Chondrocyte (in vitro differentiated cells): ENCODE measurements around the gene CMSS1. TPM values are rescaled to one million over a fixed set of nuclear protein-coding genes. Genes with fewer than 3 reads are reported as not detected.
A peak's percentile ranks its signal among the peaks of the same experiment; 100 is the strongest.

ENCODE experiments used
- DNase-seq: peaks from one replicate; pipeline ENCODE4 v3.0.0; 2021; ENCODE audit warnings: mixed read lengths, low spot score
- H3K27ac Mint-ChIP-seq: one replicate; pipeline ENCODE4 v1.8.0; 2021; ENCODE audit warnings: mild to moderate bottlenecking, moderate library complexity, mixed read lengths; ENCODE audit not compliant: unreplicated experiment
- H3K27me3 Mint-ChIP-seq: 2 replicates; pipeline ENCODE4 v1.8.0; 2021; ENCODE audit warnings: low read depth, mixed read lengths
- H3K36me3 Mint-ChIP-seq: 2 replicates; pipeline ENCODE4 v1.8.0; 2021; ENCODE audit warnings: low read depth, mixed read lengths
- H3K4me1 Mint-ChIP-seq: 2 replicates; pipeline ENCODE4 v1.8.0; 2021; ENCODE audit warnings: low read depth, mild to moderate bottlenecking, mixed read lengths
- H3K4me3 Mint-ChIP-seq: one replicate; pipeline ENCODE4 v1.8.0; 2021; ENCODE audit warnings: mild to moderate bottlenecking, moderate library complexity, mixed read lengths; ENCODE audit not compliant: unreplicated experiment
- H3K9me3 Mint-ChIP-seq: 2 replicates; pipeline ENCODE4 v1.8.0; 2021; ENCODE audit warnings: low read depth, mixed read lengths
- total RNA-seq: library from RNA; stranded (reverse); gene quantifications from 3 replicates; pipeline ENCODE4 v1.2.1, GENCODE V29; 2021
- TF ChIP-seq, protein P1 (sequence below): fragments of 200-600 bp; sonication (generic); IDR thresholded peaks from 2 replicates; pipeline ENCODE4 v1.5.0; 2021; ENCODE audit warnings: antibody characterized with exemption, mild to moderate bottlenecking, moderate library complexity

Gene CMSS1
- total RNA-seq, 1 donor from 2014 or later = 19.5 TPM

- Mint-ChIP-seq H3K9me3 (peaks cover 3% of the 10 kb centered on the region), H3K4me1 (peaks cover 73% of the 10 kb centered on the region), H3K27me3 (no peaks in the 10 kb centered on the region), H3K27ac (no peak overlapping the region), H3K4me3 (no peak overlapping the region), H3K36me3 (peaks cover 4% of the 10 kb centered on the region)
- DNase-seq = no peak
- TF ChIP-seq, protein P1, sequence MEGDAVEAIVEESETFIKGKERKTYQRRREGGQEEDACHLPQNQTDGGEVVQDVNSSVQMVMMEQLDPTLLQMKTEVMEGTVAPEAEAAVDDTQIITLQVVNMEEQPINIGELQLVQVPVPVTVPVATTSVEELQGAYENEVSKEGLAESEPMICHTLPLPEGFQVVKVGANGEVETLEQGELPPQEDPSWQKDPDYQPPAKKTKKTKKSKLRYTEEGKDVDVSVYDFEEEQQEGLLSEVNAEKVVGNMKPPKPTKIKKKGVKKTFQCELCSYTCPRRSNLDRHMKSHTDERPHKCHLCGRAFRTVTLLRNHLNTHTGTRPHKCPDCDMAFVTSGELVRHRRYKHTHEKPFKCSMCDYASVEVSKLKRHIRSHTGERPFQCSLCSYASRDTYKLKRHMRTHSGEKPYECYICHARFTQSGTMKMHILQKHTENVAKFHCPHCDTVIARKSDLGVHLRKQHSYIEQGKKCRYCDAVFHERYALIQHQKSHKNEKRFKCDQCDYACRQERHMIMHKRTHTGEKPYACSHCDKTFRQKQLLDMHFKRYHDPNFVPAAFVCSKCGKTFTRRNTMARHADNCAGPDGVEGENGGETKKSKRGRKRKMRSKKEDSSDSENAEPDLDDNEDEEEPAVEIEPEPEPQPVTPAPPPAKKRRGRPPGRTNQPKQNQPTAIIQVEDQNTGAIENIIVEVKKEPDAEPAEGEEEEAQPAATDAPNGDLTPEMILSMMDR = no peak
These were observed 279.2 kb downstream of the CMSS1 start for GRCh38 chr3:100096866-100097265.

DNA sequence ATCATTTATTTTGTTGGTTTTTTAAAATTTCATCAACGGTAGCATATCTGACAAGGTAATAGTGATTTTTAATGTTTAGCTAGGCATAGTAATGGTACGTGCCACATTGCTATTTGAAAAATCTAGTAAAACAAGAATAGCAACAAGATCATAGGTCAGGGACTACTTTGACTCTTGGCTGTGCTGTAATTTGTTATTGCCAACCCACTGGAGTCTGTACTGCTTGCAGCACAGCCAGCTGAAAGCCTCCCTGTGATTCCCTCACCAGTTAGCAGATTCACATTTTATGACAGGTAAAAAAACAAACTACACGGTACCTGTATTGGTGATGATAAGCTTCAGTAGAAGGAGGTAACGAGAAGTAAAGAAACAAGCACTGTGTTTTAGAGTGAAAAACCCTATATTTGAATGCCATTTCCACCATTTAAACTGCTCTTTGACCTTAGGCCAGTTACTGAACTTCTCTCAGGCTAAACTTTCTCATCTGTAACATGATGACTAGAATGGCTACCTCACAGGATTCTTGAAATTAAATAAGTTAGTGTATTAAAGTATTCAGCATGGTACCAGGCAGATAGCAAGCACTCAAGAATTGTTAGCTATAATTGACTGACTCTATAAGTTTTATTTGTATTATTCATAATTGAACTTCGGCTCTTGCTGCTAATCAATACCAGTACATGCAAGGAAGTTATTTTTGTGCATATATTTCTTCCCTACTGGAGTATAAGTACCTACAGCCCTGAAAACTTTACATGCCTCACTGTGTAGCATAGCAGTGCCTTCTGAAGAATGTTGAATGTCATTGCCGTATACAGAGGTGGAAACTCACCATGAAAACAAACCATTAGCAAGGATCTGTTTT is 280.5 kb downstream of the CMSS1 start:
- H3K4me3 Mint-ChIP-seq = no peak overlapping the region
- H3K9me3 Mint-ChIP-seq = peaks cover 3% of the 10 kb centered on the region
- no peak for DNase-seq
- peaks cover 66% of the 10 kb centered on the region for H3K4me1 Mint-ChIP-seq
- TF ChIP-seq, protein P1 = no peak
- H3K27me3 Mint-ChIP-seq = no peaks in the 10 kb centered on the region
- H3K27ac Mint-ChIP-seq = peak overlapping the region; percentile 68
- peaks cover 4% of the 10 kb centered on the region for H3K36me3 Mint-ChIP-seq

DNA sequence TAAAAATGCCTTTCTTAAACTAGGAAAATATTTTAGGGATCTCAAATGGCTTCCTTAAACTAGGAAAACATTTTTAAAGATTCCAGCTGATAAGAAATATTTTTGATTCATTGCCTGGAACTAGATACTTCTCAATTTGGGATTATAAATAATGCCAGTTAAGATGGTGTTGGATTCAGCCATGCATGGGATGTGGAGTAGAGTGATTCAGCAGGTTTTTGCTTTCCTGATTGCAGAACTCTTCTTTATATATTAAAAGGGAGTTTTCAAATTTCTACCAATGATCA is 281.1 kb downstream of the CMSS1 start:
- no peak overlapping the region for H3K4me3 Mint-ChIP-seq
- H3K9me3 Mint-ChIP-seq = peaks cover 3% of the 10 kb centered on the region
- TF ChIP-seq, protein P1 = no peak
- DNase-seq = no peak
- H3K4me1 Mint-ChIP-seq = peaks cover 67% of the 10 kb centered on the region
- no peaks in the 10 kb centered on the region for H3K27me3 Mint-ChIP-seq
- H3K36me3 Mint-ChIP-seq = peaks cover 4% of the 10 kb centered on the region
- H3K27ac Mint-ChIP-seq = peak overlapping the region; percentile 68

- Mint-ChIP-seq H3K36me3 (peaks cover 4% of the 10 kb centered on the region), H3K9me3 (peaks cover 3% of the 10 kb centered on the region), H3K4me1 (peaks cover 70% of the 10 kb centered on the region), H3K4me3 (no peak overlapping the region), H3K27me3 (no peaks in the 10 kb centered on the region), H3K27ac (peak overlapping the region; percentile 52)
- TF ChIP-seq, protein P1 = no peak
- no peak for DNase-seq
These were observed 282.0 kb downstream of the CMSS1 start for GRCh38 chr3:100099621-100100020.

DNA sequence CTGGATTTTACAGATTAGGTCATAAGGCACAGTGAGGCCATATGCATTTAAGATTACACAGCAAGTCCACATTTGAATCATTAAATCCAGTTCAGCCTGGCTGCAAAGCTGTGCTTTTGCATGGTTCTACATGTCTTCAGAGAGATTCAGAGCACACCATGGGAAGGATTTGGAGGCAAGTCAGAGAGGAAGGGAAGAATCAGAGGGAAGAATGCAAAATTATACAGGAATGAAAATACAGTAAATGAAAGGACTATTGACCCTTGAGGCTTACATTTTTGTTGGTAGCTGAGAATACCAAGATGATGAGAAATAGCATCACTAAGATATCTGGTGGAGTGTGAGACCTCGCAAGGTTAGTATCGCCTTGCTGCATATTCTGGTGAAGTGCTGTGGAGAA is 282.8 kb downstream of the CMSS1 start:
- Mint-ChIP-seq H3K4me3 (no peak overlapping the region), H3K27ac (peak overlapping the region; percentile 9), H3K36me3 (peaks cover 4% of the 10 kb centered on the region), H3K4me1 (peaks cover 78% of the 10 kb centered on the region), H3K27me3 (no peaks in the 10 kb centered on the region), H3K9me3 (peaks cover 3% of the 10 kb centered on the region)
- TF ChIP-seq, protein P1 = no peak
- no peak for DNase-seq
